ENCODE data around the gene MAP3K9. TPM values are rescaled to one million over a fixed set of nuclear protein-coding genes. Genes with fewer than 3 reads are reported as not detected.

The MAP3K9 gene
- total RNA-seq, 1 experiment from 2014 or later = 28.0 TPM

DNA sequence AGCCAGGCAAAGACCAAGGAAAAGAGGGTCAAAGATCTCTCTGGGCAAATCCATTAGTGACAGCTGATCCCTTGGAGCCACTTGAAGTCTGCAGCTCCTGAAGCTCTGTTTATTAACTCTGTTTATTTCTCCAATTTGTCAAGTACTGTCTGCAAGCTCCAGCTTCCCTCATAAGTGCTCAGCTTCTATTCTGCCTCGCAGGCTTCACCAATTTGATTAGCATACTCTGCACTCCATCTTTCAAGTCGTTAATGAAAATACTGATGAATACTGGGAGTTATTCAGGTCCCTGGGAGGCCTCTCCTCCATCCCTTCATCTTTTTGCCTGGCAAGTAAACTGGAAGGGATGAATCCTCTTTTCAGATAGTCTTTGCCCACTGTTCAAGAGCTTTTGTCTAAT lies 113.3 kb downstream of the MAP3K9 start:
- Mint-ChIP-seq H3K27ac (no peak overlapping the region), H3K4me3 (no peak overlapping the region), H3K4me1 (peaks cover 20% of the 10 kb centered on the region), H3K36me3 (no peaks in the 10 kb centered on the region), H3K27me3 (ENCODE audit: low read depth) (no peaks in the 10 kb centered on the region; the same call in none of the 2 replicates), H3K9me3 (no peaks in the 10 kb centered on the region)
- ChIA-PET CTCF (interaction anchor here (1.3 to 1.9 kb wide), 3 partner anchors 12 to 18 kb away, joined by 3 to 6 read pairs (median 4); no protein-coding TSS in a partner anchor), POLR2A (no interaction called here)
- ATAC-seq (no peak), DNase-seq (ENCODE audit: low spot score) (no peak)
- TF ChIP-seq NFE2L1 (CRISPR knock-in tag; IDR thresholded peaks at IDR 0.05) = no peak
- TF ChIP-seq RELA (CRISPR knock-in tag; IDR thresholded peaks at IDR 0.05; ENCODE audit: borderline replicate concordance) = no peak
- TF ChIP-seq, protein P1, sequence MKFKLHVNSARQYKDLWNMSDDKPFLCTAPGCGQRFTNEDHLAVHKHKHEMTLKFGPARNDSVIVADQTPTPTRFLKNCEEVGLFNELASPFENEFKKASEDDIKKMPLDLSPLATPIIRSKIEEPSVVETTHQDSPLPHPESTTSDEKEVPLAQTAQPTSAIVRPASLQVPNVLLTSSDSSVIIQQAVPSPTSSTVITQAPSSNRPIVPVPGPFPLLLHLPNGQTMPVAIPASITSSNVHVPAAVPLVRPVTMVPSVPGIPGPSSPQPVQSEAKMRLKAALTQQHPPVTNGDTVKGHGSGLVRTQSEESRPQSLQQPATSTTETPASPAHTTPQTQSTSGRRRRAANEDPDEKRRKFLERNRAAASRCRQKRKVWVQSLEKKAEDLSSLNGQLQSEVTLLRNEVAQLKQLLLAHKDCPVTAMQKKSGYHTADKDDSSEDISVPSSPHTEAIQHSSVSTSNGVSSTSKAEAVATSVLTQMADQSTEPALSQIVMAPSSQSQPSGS (CRISPR knock-in tag; IDR thresholded peaks at IDR 0.05; ENCODE audit: borderline replicate concordance, low read depth) = no peak
- TF ChIP-seq ZNF671 (CRISPR knock-in tag; IDR thresholded peaks at IDR 0.05) = no peak
- TF ChIP-seq, protein P2, sequence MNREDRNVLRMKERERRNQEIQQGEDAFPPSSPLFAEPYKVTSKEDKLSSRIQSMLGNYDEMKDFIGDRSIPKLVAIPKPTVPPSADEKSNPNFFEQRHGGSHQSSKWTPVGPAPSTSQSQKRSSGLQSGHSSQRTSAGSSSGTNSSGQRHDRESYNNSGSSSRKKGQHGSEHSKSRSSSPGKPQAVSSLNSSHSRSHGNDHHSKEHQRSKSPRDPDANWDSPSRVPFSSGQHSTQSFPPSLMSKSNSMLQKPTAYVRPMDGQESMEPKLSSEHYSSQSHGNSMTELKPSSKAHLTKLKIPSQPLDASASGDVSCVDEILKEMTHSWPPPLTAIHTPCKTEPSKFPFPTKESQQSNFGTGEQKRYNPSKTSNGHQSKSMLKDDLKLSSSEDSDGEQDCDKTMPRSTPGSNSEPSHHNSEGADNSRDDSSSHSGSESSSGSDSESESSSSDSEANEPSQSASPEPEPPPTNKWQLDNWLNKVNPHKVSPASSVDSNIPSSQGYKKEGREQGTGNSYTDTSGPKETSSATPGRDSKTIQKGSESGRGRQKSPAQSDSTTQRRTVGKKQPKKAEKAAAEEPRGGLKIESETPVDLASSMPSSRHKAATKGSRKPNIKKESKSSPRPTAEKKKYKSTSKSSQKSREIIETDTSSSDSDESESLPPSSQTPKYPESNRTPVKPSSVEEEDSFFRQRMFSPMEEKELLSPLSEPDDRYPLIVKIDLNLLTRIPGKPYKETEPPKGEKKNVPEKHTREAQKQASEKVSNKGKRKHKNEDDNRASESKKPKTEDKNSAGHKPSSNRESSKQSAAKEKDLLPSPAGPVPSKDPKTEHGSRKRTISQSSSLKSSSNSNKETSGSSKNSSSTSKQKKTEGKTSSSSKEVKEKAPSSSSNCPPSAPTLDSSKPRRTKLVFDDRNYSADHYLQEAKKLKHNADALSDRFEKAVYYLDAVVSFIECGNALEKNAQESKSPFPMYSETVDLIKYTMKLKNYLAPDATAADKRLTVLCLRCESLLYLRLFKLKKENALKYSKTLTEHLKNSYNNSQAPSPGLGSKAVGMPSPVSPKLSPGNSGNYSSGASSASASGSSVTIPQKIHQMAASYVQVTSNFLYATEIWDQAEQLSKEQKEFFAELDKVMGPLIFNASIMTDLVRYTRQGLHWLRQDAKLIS (CRISPR knock-in tag; IDR thresholded peaks at IDR 0.05; ENCODE audit: borderline replicate concordance) = no peak
- TF ChIP-seq, protein P3, sequence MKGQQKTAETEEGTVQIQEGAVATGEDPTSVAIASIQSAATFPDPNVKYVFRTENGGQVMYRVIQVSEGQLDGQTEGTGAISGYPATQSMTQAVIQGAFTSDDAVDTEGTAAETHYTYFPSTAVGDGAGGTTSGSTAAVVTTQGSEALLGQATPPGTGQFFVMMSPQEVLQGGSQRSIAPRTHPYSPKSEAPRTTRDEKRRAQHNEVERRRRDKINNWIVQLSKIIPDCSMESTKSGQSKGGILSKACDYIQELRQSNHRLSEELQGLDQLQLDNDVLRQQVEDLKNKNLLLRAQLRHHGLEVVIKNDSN (CRISPR knock-in tag; IDR thresholded peaks at IDR 0.05) = no peak
- TF ChIP-seq SMAD4 (CRISPR knock-in tag; IDR thresholded peaks at IDR 0.05) = no peak
- no peak for TF ChIP-seq KAT7 (CRISPR knock-in tag; IDR thresholded peaks at IDR 0.05; ENCODE audit: borderline replicate concordance)
- TF ChIP-seq PRRX2 (CRISPR knock-in tag; IDR thresholded peaks at IDR 0.05) = no peak
- TF ChIP-seq MYBL2 (CRISPR knock-in tag; IDR thresholded peaks at IDR 0.05) = no peak
- TF ChIP-seq, protein P4, sequence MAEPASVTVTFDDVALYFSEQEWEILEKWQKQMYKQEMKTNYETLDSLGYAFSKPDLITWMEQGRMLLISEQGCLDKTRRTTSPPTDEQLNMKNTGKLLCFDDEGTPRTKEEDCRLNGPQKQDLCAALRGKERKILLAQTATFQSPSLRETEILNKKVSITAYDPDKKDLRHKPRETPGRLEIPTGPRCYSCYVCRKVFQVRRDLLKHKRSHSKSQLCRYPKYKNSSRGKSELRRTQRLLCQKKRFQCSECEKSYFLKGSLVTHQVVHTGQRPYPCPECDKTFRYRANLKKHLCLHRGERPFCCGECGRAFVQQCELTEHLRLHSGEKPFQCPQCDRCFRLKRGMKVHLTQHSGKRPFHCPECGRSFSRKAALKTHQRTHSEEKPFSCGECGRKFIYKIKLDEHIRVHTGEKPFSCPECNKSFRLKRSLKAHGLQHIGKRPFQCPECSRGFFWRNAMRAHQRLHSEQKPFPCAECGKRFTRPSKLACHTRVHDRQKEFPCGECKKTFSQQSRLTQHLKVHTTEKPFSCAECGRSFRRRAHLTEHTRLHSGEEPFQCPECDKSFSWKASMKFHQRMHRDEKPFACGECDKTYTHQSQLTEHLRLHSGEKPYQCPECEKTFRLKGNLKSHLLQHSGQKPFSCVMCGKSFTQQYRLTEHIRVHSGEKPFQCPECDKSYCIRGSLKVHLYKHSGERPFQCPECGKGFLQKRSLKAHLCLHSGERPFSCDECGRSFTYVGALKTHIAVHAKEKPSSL (CRISPR knock-in tag; conservative IDR thresholded peaks at IDR 0.05) = no peak
- no peak for TF ChIP-seq FOXJ3 (CRISPR knock-in tag; IDR thresholded peaks at IDR 0.05; ENCODE audit: borderline replicate concordance)
- TF ChIP-seq, protein P5, sequence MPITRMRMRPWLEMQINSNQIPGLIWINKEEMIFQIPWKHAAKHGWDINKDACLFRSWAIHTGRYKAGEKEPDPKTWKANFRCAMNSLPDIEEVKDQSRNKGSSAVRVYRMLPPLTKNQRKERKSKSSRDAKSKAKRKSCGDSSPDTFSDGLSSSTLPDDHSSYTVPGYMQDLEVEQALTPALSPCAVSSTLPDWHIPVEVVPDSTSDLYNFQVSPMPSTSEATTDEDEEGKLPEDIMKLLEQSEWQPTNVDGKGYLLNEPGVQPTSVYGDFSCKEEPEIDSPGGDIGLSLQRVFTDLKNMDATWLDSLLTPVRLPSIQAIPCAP (CRISPR knock-in tag; IDR thresholded peaks at IDR 0.05) = no peak
- no peak for TF ChIP-seq RORB (CRISPR knock-in tag; IDR thresholded peaks at IDR 0.05)
- TF ChIP-seq, protein P6, sequence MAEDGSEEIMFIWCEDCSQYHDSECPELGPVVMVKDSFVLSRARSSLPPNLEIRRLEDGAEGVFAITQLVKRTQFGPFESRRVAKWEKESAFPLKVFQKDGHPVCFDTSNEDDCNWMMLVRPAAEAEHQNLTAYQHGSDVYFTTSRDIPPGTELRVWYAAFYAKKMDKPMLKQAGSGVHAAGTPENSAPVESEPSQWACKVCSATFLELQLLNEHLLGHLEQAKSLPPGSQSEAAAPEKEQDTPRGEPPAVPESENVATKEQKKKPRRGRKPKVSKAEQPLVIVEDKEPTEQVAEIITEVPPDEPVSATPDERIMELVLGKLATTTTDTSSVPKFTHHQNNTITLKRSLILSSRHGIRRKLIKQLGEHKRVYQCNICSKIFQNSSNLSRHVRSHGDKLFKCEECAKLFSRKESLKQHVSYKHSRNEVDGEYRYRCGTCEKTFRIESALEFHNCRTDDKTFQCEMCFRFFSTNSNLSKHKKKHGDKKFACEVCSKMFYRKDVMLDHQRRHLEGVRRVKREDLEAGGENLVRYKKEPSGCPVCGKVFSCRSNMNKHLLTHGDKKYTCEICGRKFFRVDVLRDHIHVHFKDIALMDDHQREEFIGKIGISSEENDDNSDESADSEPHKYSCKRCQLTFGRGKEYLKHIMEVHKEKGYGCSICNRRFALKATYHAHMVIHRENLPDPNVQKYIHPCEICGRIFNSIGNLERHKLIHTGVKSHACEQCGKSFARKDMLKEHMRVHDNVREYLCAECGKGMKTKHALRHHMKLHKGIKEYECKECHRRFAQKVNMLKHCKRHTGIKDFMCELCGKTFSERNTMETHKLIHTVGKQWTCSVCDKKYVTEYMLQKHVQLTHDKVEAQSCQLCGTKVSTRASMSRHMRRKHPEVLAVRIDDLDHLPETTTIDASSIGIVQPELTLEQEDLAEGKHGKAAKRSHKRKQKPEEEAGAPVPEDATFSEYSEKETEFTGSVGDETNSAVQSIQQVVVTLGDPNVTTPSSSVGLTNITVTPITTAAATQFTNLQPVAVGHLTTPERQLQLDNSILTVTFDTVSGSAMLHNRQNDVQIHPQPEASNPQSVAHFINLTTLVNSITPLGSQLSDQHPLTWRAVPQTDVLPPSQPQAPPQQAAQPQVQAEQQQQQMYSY (CRISPR knock-in tag; IDR thresholded peaks at IDR 0.05) = no peak

Data from WTC11 (cell line).